A549 (cell line): ENCODE data around the gene C1orf21. TPM values are rescaled to one million over a fixed set of nuclear protein-coding genes. Genes with fewer than 3 reads are reported as not detected.

Experiments
- ATAC-seq, 2 experiments: fragments of 200-7000 bp in 1 of 2; fragments of >200 bp in 1 of 2; cut with Nextera tagmentation in 1 of 2; cut with Tn5 transposase in 1 of 2; 3 replicates each; pipeline versions ENCODE4 v1.8.0 to v1.9.1; 2018 to 2020; ENCODE audit warnings: mild to moderate bottlenecking in 1 of 2, moderate library complexity in 1 of 2
- CTCF ChIA-PET: fragments of 300-600 bp; sonication (Branson Sonifier 250); formaldehyde crosslinking; extraction: SDS; loops from one replicate; lab custom pipeline; 2021; ENCODE audit warnings: antibody characterized with exemption, inconsistent platforms; lab: Yijun Ruan, JAX
- POLR2A ChIA-PET: fragments of 350-600 bp; formaldehyde crosslinking; extraction: SDS; loops from one replicate; lab custom pipeline; 2021; ENCODE audit warnings: antibody characterized with exemption, inconsistent platforms; lab: Yijun Ruan, JAX
- DNase-seq, 2 experiments: peaks; one replicate each; pipeline versions ENCODE4 v3.0.0 to v3.0.0-alpha.2; 2011 to 2016; ENCODE audit warnings: low read depth in 1 of 2, low spot score in 1 of 2
- FAIRE-seq: peaks from 2 replicates; lab custom pipeline; 2011; peaks lifted over from hg19 to GRCh38; lab: Jason Lieb, UNC
- H3K27ac ChIP-seq, 2 experiments: fragments of >200 bp; sonication (Bioruptor Twin); formaldehyde crosslinking; 3 replicates each; pipeline ENCODE4 v1.5.1; 2016 to 2017
- H3K4me1 ChIP-seq: fragments of >200 bp; sonication (Bioruptor Twin); formaldehyde crosslinking; 3 replicates; pipeline ENCODE4 v1.6.1; 2016
- H3K4me2 ChIP-seq: fragments of >200 bp; sonication (Bioruptor Twin); formaldehyde crosslinking; 3 replicates; pipeline ENCODE4 v1.6.1; 2016
- H3K4me3 ChIP-seq: fragments of >200 bp; sonication (Bioruptor Twin); formaldehyde crosslinking; 3 replicates; pipeline ENCODE4 v1.5.1; 2016
- H3K9me3 ChIP-seq: fragments of >200 bp; sonication (Bioruptor Twin); formaldehyde crosslinking; 3 replicates; pipeline ENCODE4 v1.6.1; 2016
- BCL3 ChIP-seq: fragments of >200 bp; sonication (Bioruptor Twin); formaldehyde crosslinking; IDR thresholded peaks from 3 replicates; pipeline ENCODE4 v1.6.1; 2016
- BHLHE40 ChIP-seq: IDR thresholded peaks from 2 replicates; pipeline ENCODE4 v1.6.1; 2012; ENCODE audit warnings: low read depth, low read length, inconsistent platforms
- CBX8 ChIP-seq: fragments of 200-600 bp; sonication (generic); IDR thresholded peaks from 2 replicates; pipeline ENCODE4 v1.6.1; 2016
- CEBPB ChIP-seq, 2 experiments: fragments of >200 bp in 1 of 2; sonication (Bioruptor Twin) in 1 of 2; formaldehyde crosslinking in 1 of 2; IDR thresholded peaks; 2 replicates each; pipeline ENCODE4 v1.6.1; 2012 to 2016
- CTCF ChIP-seq: fragments of >200 bp; sonication (Bioruptor Twin); formaldehyde crosslinking; IDR thresholded peaks from 3 replicates; pipeline ENCODE4 v1.5.1; 2016
- ELK1 ChIP-seq: fragments of 150-350 bp; IDR thresholded peaks from 2 replicates; pipeline ENCODE4 v1.6.1; 2014; ENCODE audit warnings: low read depth, mild to moderate bottlenecking, low read length
- EP300 ChIP-seq, 2 experiments: fragments of >200 bp; sonication (Bioruptor Twin); formaldehyde crosslinking; IDR thresholded peaks; 2 replicates in 1 of 2; 3 replicates in 1 of 2; pipeline ENCODE4 v1.6.1; 2016 to 2017
- FOSL2 ChIP-seq, 2 experiments: fragments of 450-650 bp in 1 of 2; fragments of >200 bp in 1 of 2; sonication (Bioruptor Twin) in 1 of 2; formaldehyde crosslinking; IDR thresholded peaks; 2 replicates each; pipeline versions ENCODE4 v1.5.0 to v1.6.1; 2016 to 2020; ENCODE audit warnings: mild to moderate bottlenecking in 1 of 2, moderate library complexity in 1 of 2
- GATA3 ChIP-seq: IDR thresholded peaks from 2 replicates; pipeline ENCODE4 v1.6.1; 2012; ENCODE audit warnings: borderline replicate concordance
- HES2 ChIP-seq: fragments of >200 bp; sonication (Bioruptor Twin); formaldehyde crosslinking; IDR thresholded peaks from 2 replicates; pipeline ENCODE4 v1.6.1; 2016
- HEYL ChIP-seq: fragments of 250-450 bp; sonication (Bioruptor Pico); IDR thresholded peaks from 2 replicates; pipeline ENCODE4 v1.8.0; 2021; ENCODE audit warnings: mild to moderate bottlenecking, moderate library complexity
- HMGXB4 ChIP-seq: fragments of 250-450 bp; sonication (Bioruptor Pico); IDR thresholded peaks from 2 replicates; pipeline ENCODE4 v1.5.0; 2021; ENCODE audit warnings: mild to moderate bottlenecking, moderate library complexity, borderline replicate concordance
- HOXB13 ChIP-seq: fragments of 250-450 bp; sonication (Bioruptor Pico); IDR thresholded peaks from 2 replicates; pipeline ENCODE4 v1.5.0; 2020; ENCODE audit warnings: low read depth, mild to moderate bottlenecking, moderate library complexity
- JUN ChIP-seq, 2 experiments: fragments of >200 bp; sonication (Bioruptor Twin); formaldehyde crosslinking; IDR thresholded peaks; 2 replicates in 1 of 2; 3 replicates in 1 of 2; pipeline ENCODE4 v1.6.1; 2016 to 2017
- JUNB ChIP-seq: fragments of >200 bp; sonication (Bioruptor Twin); formaldehyde crosslinking; IDR thresholded peaks from 2 replicates; pipeline ENCODE4 v1.6.1; 2016
- KDM1A ChIP-seq: fragments of 200-600 bp; sonication (generic); IDR thresholded peaks from 2 replicates; pipeline ENCODE4 v1.6.1; 2016; ENCODE audit warnings: low read depth, mild to moderate bottlenecking
- KDM5A ChIP-seq: fragments of 200-600 bp; sonication (generic); IDR thresholded peaks from 2 replicates; pipeline ENCODE4 v1.6.1; 2016; ENCODE audit warnings: antibody characterized with exemption, mild to moderate bottlenecking
- POLR2AphosphoS2 ChIP-seq: conservative IDR thresholded peaks from 2 replicates; pipeline ENCODE4 v1.6.1; 2012; ENCODE audit warnings: low read length, improper control_type of control experiment, inconsistent platforms
- RAD21 ChIP-seq, 2 experiments: fragments of >200 bp in 1 of 2; sonication (Bioruptor Twin) in 1 of 2; formaldehyde crosslinking in 1 of 2; IDR thresholded peaks in 1 of 2; conservative IDR thresholded peaks in 1 of 2; 2 replicates in 1 of 2; 3 replicates in 1 of 2; pipeline ENCODE4 v1.6.1; 2012 to 2018; ENCODE audit warnings: inconsistent platforms in 1 of 2
- RFX5 ChIP-seq: fragments of 450-650 bp; IDR thresholded peaks from 2 replicates; pipeline ENCODE4 v1.7.1; 2014; ENCODE audit warnings: antibody characterized with exemption, mild to moderate bottlenecking, moderate library complexity
- RNF2 ChIP-seq: fragments of 200-600 bp; sonication (generic); IDR thresholded peaks from 2 replicates; pipeline ENCODE4 v1.6.1; 2016; ENCODE audit warnings: low read depth, mild to moderate bottlenecking, antibody characterized with exemption, moderate library complexity, borderline replicate concordance
- TFCP2L1 ChIP-seq: fragments of 250-450 bp; sonication (Bioruptor Pico); IDR thresholded peaks from 2 replicates; pipeline ENCODE4 v1.5.0; 2021; ENCODE audit warnings: mild to moderate bottlenecking
- ZFP36 ChIP-seq: fragments of 450-650 bp; IDR thresholded peaks from 2 replicates; pipeline ENCODE4 v1.6.1; 2014; ENCODE audit warnings: borderline replicate concordance; ENCODE audit not compliant: partially characterized antibody
- WGBS: methylation state at CpG from one replicate; pipeline ENCODE4 v1.1.6; 2017; ENCODE audit errors: missing lambda C conversion rate; 5-methylcytosine and 5-hydroxymethylcytosine counted together
- polyA plus RNA-seq, 4 experiments: library from polyadenylated mRNA; depleted of rRNA in 3 of 4; stranded (reverse); fragments of >200 nt; fragmentation: RNase III in 1 of 4; extraction: RNeasy Plus Mini Kit Qiagen cat#74134 plus additional on column Dnase treatment in 1 of 4; gene quantifications; 2 replicates in 3 of 4; 3 replicates in 1 of 4; pipeline ENCODE4 v1.2.3, GENCODE V29; 2011 to 2017

The C1orf21 gene
- polyA plus RNA-seq, 2 of the 4 experiments (the other 2 are of a cell fraction): 11.4 to 11.6 TPM

- POLR2A ChIA-PET: no interaction called here
- TF ChIP-seq CBX8: no peak
- no peak for TF ChIP-seq TFCP2L1
- TF ChIP-seq CTCF: no peak
- no peak for TF ChIP-seq KDM1A
- TF ChIP-seq, all 56 proteins: peak for 0
- FAIRE-seq (no peak), DNase-seq (no peak), ATAC-seq (no peak)
- no peak overlapping the region for H3K4me2 ChIP-seq
- no peak overlapping the region for H3K4me3 ChIP-seq
- H3K4me1 ChIP-seq: peaks cover 44% of the 10 kb centered on the region
- no peaks in the 10 kb centered on the region for H3K9me3 ChIP-seq
- peak overlapping the region in 1 of 2 experiments; percentile 12; a peak in 1 of 6 replicates for H3K27ac ChIP-seq
- CTCF ChIA-PET: no interaction called here
Observed at GRCh38 chr1:184406479-184406878, 19.6 kb downstream of the C1orf21 start.

- H3K4me3 ChIP-seq: no peak overlapping the region
- POLR2A ChIA-PET: no interaction called here
- H3K4me1 ChIP-seq: peaks cover 44% of the 10 kb centered on the region
- peak; percentile 62 for TF ChIP-seq GATA3
- TF ChIP-seq RAD21 (conservative IDR thresholded peaks at IDR 0.05 in 1 of 2, IDR thresholded peaks at IDR 0.05 in 1 of 2): 0 out of 5 replicates have a peak, but pooled peaks have one; percentile 1 to 15
- TF ChIP-seq CEBPB (IDR thresholded peaks at IDR 0.05): peak; percentile 80 to 83
- no peak for TF ChIP-seq FOSL2 (IDR thresholded peaks at IDR 0.05)
- peak; percentile 53 for TF ChIP-seq FOSL2 (CRISPR knock-in tag; IDR thresholded peaks at IDR 0.05)
- TF ChIP-seq HES2: 0 out of 2 replicates have a peak, but pooled peaks have one; percentile 22
- 0 out of 5 replicates have a peak, but pooled peaks have one; percentile 33 to 40 for TF ChIP-seq JUN (IDR thresholded peaks at IDR 0.05)
- TF ChIP-seq ELK1: no peak
- peak; percentile 23 to 39; a peak in 2 of 5 replicates for TF ChIP-seq EP300 (IDR thresholded peaks at IDR 0.05)
- no peak for TF ChIP-seq HEYL
- TF ChIP-seq JUNB: peak; percentile 45
- TF ChIP-seq RNF2: no peak
- TF ChIP-seq HOXB13 (CRISPR knock-in tag): no peak
- no peak; the same call in 2 of the 3 replicates for TF ChIP-seq BCL3
- TF ChIP-seq RFX5: no peak
- TF ChIP-seq HMGXB4 (CRISPR knock-in tag): no peak
- TF ChIP-seq BHLHE40: no peak
- no peak for TF ChIP-seq ZFP36
- no peak for TF ChIP-seq POLR2AphosphoS2
- TF ChIP-seq KDM5A: no peak
- 21% methylated on average over 5 of the region's 5 CpGs for WGBS
- H3K4me2 ChIP-seq: peak overlapping the region; percentile 73
- FAIRE-seq (no peak), DNase-seq (peak in 1 of 2 experiments; percentile 41), ATAC-seq (peak; percentile 57 to 62; a peak in 3 of 6 replicates)
- no peaks in the 10 kb centered on the region for H3K9me3 ChIP-seq
- peak overlapping the region; percentile 51 to 70; a peak in 5 of 6 replicates for H3K27ac ChIP-seq
- CTCF ChIA-PET: interaction anchor here (1.1 to 1.2 kb wide), 2 partner anchors 11 to 37 kb away, joined by 3 read pairs; no protein-coding TSS in a partner anchor
Observed at GRCh38 chr1:184407816-184408510, 21.1 kb downstream of the C1orf21 start.
